Natural killer cell (primary cell): ENCODE data around the gene EXOC6B. TPM values are rescaled to one million over a fixed set of nuclear protein-coding genes. Genes with fewer than 3 reads are reported as not detected.

Source experiments
- ATAC-seq, 3 donors: fragments of 150-1000 bp in 2 of 3; fragments of 200-7000 bp in 1 of 3; cut with Tn5 transposase; 1 replicate in 1 of 3; 2 replicates in 2 of 3; pipeline ENCODE4 v1.10.0; 2021; ENCODE audit warnings: mild to moderate bottlenecking in 2 of 3, moderate library complexity in 2 of 3
- DNase-seq, 2 donors: peaks; one replicate each; pipeline versions ENCODE4 v3.0.0 to v3.0.0-alpha.2; 2013 to 2021; ENCODE audit warnings: mixed read lengths in 1 of 2
- H3K27ac ChIP-seq: one replicate; pipeline ENCODE4 v1.5.1; 2013; ENCODE audit warnings: mild to moderate bottlenecking, low read length
- H3K27me3 ChIP-seq: one replicate; pipeline ENCODE4 v1.6.1; 2013; ENCODE audit warnings: low read length; ENCODE audit not compliant: control insufficient read depth, insufficient read depth
- H3K36me3 ChIP-seq: one replicate; pipeline ENCODE4 v1.6.1; 2013; ENCODE audit warnings: low read length; ENCODE audit not compliant: control insufficient read depth, insufficient read depth
- H3K4me1 ChIP-seq: one replicate; pipeline ENCODE4 v1.6.1; 2013; ENCODE audit warnings: low read length; ENCODE audit not compliant: control insufficient read depth, insufficient read depth
- H3K4me3 ChIP-seq: one replicate; pipeline ENCODE4 v1.5.1; 2013; ENCODE audit warnings: low read length
- H3K9me3 ChIP-seq: one replicate; pipeline ENCODE4 v1.6.1; 2013; ENCODE audit warnings: low read length; ENCODE audit not compliant: control insufficient read depth, insufficient read depth
- H3K27ac Mint-ChIP-seq, 2 donors: one replicate each; pipeline ENCODE4 v1.8.0; 2022; ENCODE audit warnings: mild to moderate bottlenecking in 2 of 2, mixed read lengths in 2 of 2, moderate library complexity in 1 of 2
- H3K27me3 Mint-ChIP-seq, 2 donors: one replicate each; pipeline ENCODE4 v1.8.0; 2022; ENCODE audit warnings: low read depth in 2 of 2, mixed read lengths in 2 of 2
- H3K36me3 Mint-ChIP-seq: one replicate; pipeline ENCODE4 v1.8.0; 2022; ENCODE audit warnings: mixed read lengths
- H3K4me1 Mint-ChIP-seq, 2 donors: one replicate each; pipeline ENCODE4 v1.8.0; 2022; ENCODE audit warnings: mixed read lengths in 2 of 2
- H3K4me3 Mint-ChIP-seq: one replicate; pipeline ENCODE4 v1.8.0; 2022; ENCODE audit warnings: mild to moderate bottlenecking, moderate library complexity, mixed read lengths
- H3K9me3 Mint-ChIP-seq, 2 donors: one replicate each; pipeline ENCODE4 v1.8.0; 2022; ENCODE audit warnings: mixed read lengths in 2 of 2
- CTCF ChIP-seq: fragments of 200-600 bp; IDR thresholded peaks from one replicate; pipeline ENCODE4 v1.8.0; 2022; ENCODE audit warnings: antibody characterized with exemption
- WGBS: methylation state at CpG from one replicate; pipeline ENCODE4 v1.1.7; 2013; ENCODE audit warnings: missing lambda C conversion rate; ENCODE audit not compliant: insufficient coverage; 5-methylcytosine and 5-hydroxymethylcytosine counted together
- intact Hi-C: fragments of 100-400 bp; cut with micrococcal nuclease; formaldehyde crosslinking; loops from one replicate; pipeline ENCODE4 v1.14.2; 2022
- total RNA-seq, 4 donors: library from RNA; stranded (reverse); fragments of 120-200 nt in 1 of 4; gene quantifications; one replicate each; pipeline versions ENCODE4 v1.2.3 to v1.2.4, GENCODE V29; 2013 to 2022

Gene EXOC6B
- total RNA-seq, 3 donors from 2014 or later (not counting 1 experiment from before 2014, with no cell fraction given) = 16.6 to 17.2 (median 17.1) TPM

DNA sequence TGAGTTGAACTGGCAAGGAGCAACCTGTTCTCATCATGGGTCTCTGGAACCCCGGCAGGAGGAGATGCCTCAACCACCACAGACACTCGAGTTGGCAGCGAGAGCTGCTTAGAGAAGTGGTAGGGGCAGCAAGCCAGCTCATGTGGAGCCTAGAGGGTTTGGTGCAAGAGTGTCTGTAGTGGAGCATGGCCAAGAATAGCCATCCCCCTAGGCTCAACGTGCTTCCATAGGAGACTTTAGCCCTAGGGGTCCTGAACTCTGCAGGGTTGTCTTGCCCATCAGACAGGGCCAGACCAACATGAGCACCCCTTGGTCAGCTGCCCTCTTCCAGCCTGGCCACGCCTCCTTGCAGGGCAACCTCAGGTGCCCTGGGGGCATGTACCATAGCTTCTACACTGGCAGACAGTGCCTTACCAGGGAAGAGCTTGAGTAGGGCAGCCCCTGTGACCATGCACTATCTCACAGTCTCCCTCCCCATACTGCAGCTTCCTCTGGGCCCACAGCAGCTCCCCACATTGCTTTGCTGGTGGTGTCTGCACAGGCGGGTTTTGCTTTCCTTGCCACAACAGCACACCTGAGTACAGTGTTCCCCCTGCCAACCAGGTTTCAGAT is 187.1 kb downstream of the EXOC6B start:
- Mint-ChIP-seq H3K4me1 (peaks cover 0 to 6% of the 10 kb centered on the region in 2 donors), H3K36me3 (no peaks in the 10 kb centered on the region), H3K4me3 (no peak overlapping the region), H3K27ac (no peak overlapping the region), H3K27me3 (no peaks in the 10 kb centered on the region), H3K9me3 (peaks cover 0 to 2% of the 10 kb centered on the region in 2 donors)
- intact Hi-C loops = no loop called here
- Histone ChIP-seq H3K27me3 (no peaks in the 10 kb centered on the region), H3K4me1 (no peaks in the 10 kb centered on the region), H3K27ac (no peak overlapping the region), H3K4me3 (no peak overlapping the region), H3K36me3 (no peaks in the 10 kb centered on the region), H3K9me3 (peaks cover 5% of the 10 kb centered on the region)
- ATAC-seq (no peak), DNase-seq (no peak)
- 88% methylated on average over 6 of the region's 6 CpGs for WGBS
- TF ChIP-seq CTCF = no peak

DNA sequence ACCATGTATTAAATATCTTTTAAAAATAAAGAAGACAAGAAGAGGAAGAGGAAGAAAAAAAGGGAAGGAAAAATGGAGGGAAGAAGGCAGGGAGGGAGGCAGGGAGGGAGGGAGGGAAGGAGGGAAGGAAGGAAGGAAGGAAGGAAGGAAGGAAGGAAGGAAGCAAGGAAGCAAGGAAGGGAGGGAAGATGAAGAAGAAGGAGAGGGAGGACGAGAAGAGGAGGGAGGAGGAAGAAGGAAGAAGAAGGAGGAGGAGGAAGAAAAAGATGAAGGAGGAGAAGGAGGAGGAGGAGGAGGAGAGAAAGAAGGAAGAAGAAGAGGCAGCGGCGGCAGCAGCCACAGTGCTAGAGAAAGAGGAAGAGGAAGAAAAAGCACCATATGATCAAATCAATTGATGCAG is 189.6 kb downstream of the EXOC6B start:
- Mint-ChIP-seq H3K27me3 (no peaks in the 10 kb centered on the region), H3K36me3 (no peaks in the 10 kb centered on the region), H3K4me3 (no peak overlapping the region), H3K27ac (no peak overlapping the region), H3K9me3 (no peaks in the 10 kb centered on the region), H3K4me1 (peaks cover 0 to 6% of the 10 kb centered on the region in 2 donors)
- Histone ChIP-seq H3K4me1 (no peaks in the 10 kb centered on the region), H3K9me3 (no peaks in the 10 kb centered on the region), H3K27ac (no peak overlapping the region), H3K36me3 (no peaks in the 10 kb centered on the region), H3K4me3 (no peak overlapping the region), H3K27me3 (no peaks in the 10 kb centered on the region)
- 82% methylated on average over 3 of the region's 3 CpGs for WGBS
- no peak for DNase-seq
- no peak for ATAC-seq
- TF ChIP-seq CTCF = no peak
- intact Hi-C loops = no loop called here

GRCh38 chr2:72630767-72631166 is 195.1 kb downstream of the EXOC6B start:
- Histone ChIP-seq H3K27ac (no peak overlapping the region), H3K27me3 (no peaks in the 10 kb centered on the region), H3K4me3 (no peak overlapping the region), H3K9me3 (no peaks in the 10 kb centered on the region), H3K4me1 (no peaks in the 10 kb centered on the region), H3K36me3 (no peaks in the 10 kb centered on the region)
- DNase-seq (no peak), ATAC-seq (no peak)
- Mint-ChIP-seq H3K4me1 (peaks cover 0 to 6% of the 10 kb centered on the region in 2 donors), H3K36me3 (no peaks in the 10 kb centered on the region), H3K4me3 (no peak overlapping the region), H3K27ac (no peak overlapping the region), H3K9me3 (no peaks in the 10 kb centered on the region), H3K27me3 (no peaks in the 10 kb centered on the region)
- 67% methylated on average over 1 of the region's 2 CpGs for WGBS
- intact Hi-C loops = no loop called here
- no peak for TF ChIP-seq CTCF

DNA sequence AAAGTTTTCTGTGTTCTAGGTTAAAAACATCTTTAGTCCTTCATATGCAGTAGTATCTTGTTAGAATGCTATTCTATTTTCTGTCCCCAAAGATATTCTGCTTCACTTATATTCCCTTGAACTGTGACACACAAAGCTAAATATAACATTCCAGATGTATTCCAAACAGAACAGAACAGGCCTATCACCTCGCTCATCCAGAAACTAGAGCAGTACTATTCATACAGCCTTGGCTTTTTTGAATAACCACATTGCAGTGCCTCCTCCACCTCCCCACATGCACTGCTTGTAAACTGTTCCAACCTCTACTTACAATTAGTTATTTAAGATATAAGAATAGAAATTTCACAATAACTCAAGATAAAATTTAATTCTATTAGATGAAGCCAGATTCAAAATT is 196.8 kb downstream of the EXOC6B start:
- no peaks in the 10 kb centered on the region for H3K36me3 ChIP-seq
- H3K27ac ChIP-seq = no peak overlapping the region
- Mint-ChIP-seq H3K9me3 (no peaks in the 10 kb centered on the region), H3K36me3 (no peaks in the 10 kb centered on the region), H3K4me1 (no peaks in the 10 kb centered on the region), H3K4me3 (no peak overlapping the region), H3K27me3 (no peaks in the 10 kb centered on the region), H3K27ac (no peak overlapping the region)
- no peaks in the 10 kb centered on the region for H3K27me3 ChIP-seq
- DNase-seq (no peak), ATAC-seq (no peak)
- no peaks in the 10 kb centered on the region for H3K4me1 ChIP-seq
- WGBS = 89% methylated on average over 1 of the region's 1 CpG
- intact Hi-C loops = no loop called here
- H3K9me3 ChIP-seq = no peaks in the 10 kb centered on the region
- no peak overlapping the region for H3K4me3 ChIP-seq
- no peak for TF ChIP-seq CTCF
